IPS-18a (cell line): ENCODE measurements around the gene ABCA7.

Experiments used
- H3K27ac ChIP-seq: one replicate; pipeline ENCODE4 v1.5.1; 2013; ENCODE audit warnings: low read length
- H3K27me3 ChIP-seq: one replicate; pipeline ENCODE4 v1.6.1; 2013; ENCODE audit warnings: mild to moderate bottlenecking, low read length; ENCODE audit not compliant: control insufficient read depth, insufficient read depth
- H3K36me3 ChIP-seq: one replicate; pipeline ENCODE4 v1.6.1; 2013; ENCODE audit warnings: low read depth, low read length; ENCODE audit not compliant: control insufficient read depth
- H3K4me1 ChIP-seq: one replicate; pipeline ENCODE4 v1.6.1; 2013; ENCODE audit warnings: low read depth, low read length; ENCODE audit not compliant: control insufficient read depth
- H3K4me3 ChIP-seq: one replicate; pipeline ENCODE4 v1.5.1; 2013; ENCODE audit warnings: low read length
- H3K9ac ChIP-seq: one replicate; pipeline ENCODE4 v1.6.1; 2013; ENCODE audit warnings: mild to moderate bottlenecking, low read length, moderate library complexity
- H3K9me3 ChIP-seq: one replicate; pipeline ENCODE4 v1.6.1; 2013; ENCODE audit warnings: low read depth, low read length; ENCODE audit not compliant: control insufficient read depth

The ABCA7 gene

DNA sequence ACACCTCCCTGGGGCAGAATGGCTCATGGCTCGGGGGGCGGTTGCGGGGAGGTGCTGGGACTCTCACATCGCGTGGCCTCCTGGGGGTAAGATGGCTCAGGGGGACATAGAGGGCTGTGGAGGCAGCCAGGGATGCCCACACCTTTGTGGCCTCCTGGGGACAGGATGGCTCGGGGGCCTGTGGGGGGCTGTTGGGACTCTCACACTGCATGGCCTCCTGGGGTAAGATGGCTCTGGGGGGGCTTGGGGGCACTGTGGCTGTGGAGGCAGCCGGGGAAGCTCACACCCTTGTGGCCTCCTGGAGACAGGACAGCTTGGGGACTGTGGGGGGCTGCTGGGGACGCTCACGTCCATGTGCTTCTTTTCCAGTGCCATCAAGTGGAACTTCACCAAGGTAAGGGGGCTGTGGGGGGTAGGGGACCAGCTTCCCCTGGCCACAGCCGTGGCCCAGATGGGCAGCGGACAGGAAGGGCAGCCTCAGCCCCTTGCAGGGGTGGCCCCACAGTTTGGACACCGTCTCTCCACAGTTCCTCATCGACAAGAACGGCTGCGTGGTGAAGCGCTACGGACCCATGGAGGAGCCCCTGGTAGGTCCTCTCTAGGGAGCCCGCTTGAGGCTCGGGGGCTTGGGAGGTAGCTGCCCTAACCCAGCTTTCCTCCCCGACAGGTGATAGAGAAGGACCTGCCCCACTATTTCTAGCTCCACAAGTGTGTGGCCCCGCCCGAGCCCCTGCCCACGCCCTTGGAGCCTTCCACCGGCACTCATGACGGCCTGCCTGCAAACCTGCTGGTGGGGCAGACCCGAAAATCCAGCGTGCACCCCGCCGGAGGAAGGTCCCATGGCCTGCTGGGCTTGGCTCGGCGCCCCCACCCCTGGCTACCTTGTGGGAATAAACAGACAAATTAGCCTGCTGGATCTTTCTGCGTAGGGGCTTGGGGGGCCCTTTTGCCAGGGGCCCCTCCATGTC lies 66.2 kb downstream of the ABCA7 start:
- Histone ChIP-seq H3K27ac (no peak overlapping the region), H3K27me3 (no peaks in the 10 kb centered on the region), H3K36me3 (peaks cover 16% of the 10 kb centered on the region), H3K4me3 (no peak overlapping the region), H3K9me3 (no peaks in the 10 kb centered on the region), H3K9ac (no peak overlapping the region), H3K4me1 (peaks cover 6% of the 10 kb centered on the region)

DNA sequence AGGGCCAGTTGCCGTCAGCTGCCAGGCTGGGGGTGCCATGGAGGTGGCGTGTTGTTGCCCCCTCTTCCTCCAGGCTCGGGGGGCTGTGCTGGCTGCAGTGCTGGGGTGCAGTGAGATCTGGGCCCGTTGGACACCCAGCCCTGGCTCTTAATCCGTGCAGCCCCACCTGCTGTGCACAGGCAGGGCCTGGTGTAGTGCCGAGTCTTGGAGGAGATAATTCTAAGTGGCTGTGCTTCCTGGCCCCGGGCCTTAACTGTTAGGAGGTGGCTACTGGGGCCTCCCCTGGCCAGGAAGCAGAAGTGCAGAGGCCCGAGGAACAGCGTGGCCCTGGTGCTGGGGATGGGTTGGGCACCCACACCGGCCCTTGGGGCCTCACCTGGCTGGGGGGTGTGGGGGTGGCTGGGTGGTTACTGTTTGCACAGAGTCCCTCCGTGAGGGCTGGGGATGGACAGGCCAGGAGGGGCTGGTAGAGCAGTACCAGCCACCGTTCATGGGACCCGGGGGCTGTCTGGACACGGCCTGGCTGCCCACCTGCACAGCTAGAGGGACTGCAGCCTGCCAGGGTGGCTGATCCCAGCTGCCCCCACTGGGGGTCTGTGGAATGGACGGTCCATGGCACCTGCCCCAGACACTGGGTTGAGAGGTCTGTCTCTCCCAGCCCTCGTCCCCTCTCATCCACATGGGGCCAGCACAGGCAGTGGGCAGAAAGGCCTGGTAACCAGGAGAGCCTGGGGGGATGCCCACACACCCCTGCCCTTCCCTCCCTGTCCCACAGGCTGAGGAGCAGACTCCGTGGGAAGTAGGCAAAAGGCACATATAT lies 67.1 kb downstream of the ABCA7 start:
- Histone ChIP-seq H3K27me3 (no peaks in the 10 kb centered on the region), H3K4me3 (no peak overlapping the region), H3K9ac (no peak overlapping the region), H3K36me3 (peaks cover 16% of the 10 kb centered on the region), H3K4me1 (peaks cover 3% of the 10 kb centered on the region), H3K9me3 (no peaks in the 10 kb centered on the region), H3K27ac (no peak overlapping the region)

DNA sequence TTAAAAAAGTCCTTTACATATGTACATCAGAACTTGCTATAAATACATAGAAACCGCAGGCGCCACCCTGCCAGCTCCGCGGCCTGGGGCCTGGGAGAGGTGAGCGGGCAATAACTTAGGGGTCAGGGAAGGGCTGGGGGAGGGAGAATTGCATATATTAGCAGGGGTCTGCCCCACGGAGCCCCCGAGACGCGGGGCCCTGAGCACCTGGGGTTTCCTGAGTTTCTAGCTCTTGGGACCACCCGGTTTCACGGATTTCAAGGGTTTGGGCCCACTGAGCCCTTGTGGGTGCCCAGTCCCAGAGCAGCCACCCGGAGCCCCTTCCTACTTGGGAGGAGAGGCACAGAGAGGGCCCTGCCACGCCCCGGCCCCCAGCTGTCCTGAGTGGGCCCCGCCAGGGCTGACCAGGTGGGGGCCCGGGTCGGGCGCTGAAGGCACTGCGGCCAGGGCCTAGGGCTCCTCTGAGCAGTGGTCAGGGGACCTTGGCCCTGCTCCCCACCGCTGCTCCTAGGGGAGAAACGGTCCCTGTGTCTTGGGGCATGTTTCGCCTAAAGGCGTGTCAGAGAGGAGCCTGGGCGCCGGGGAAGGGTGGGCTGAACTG lies 67.9 kb downstream of the ABCA7 start:
- H3K36me3 ChIP-seq = peaks cover 16% of the 10 kb centered on the region
- H3K9ac ChIP-seq = no peak overlapping the region
- no peaks in the 10 kb centered on the region for H3K27me3 ChIP-seq
- no peaks in the 10 kb centered on the region for H3K9me3 ChIP-seq
- no peak overlapping the region for H3K4me3 ChIP-seq
- H3K4me1 ChIP-seq = peaks cover 7% of the 10 kb centered on the region
- no peak overlapping the region for H3K27ac ChIP-seq

DNA sequence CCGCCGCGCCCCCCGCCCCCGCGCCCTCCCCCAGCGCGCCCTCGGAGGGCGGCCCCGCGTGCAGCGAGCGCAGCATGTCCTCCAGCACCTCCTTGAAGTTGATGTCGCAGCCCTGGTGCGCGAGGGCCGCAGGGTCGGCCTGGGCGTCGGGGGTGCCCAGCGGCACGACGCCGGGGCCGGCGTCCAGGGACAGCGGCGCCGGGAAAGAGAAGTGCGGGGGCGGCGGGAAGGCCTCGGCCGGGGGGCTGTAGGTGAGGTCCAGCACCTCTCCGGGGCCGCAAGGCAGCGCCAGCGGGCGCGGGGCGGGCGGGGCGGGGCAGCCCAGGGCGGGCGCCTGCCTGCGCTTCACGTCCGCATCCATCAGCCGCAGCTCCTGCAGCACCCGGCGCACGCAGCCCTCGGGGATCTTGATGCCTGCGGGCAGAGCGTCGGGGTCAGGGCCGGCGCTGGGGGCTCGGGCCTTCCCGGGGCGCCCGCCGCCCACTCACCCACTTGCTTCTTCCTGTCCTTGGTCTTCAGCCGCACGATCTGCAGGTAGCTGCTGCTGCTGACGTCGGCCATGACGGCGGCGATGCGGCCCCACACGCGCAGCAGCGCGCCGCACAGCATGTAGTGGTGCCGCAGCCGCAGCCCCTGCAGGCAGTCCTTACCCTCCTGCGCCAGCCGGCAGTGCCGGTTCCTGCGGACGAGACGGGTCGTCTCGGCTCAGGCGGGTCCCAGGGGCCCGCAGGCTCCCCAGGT lies 68.6 kb downstream of the ABCA7 start:
- H3K27ac ChIP-seq = no peak overlapping the region
- H3K4me1 ChIP-seq = peaks cover 5% of the 10 kb centered on the region
- H3K9me3 ChIP-seq = no peaks in the 10 kb centered on the region
- no peak overlapping the region for H3K9ac ChIP-seq
- H3K4me3 ChIP-seq = no peak overlapping the region
- H3K36me3 ChIP-seq = peaks cover 16% of the 10 kb centered on the region
- H3K27me3 ChIP-seq = no peaks in the 10 kb centered on the region

DNA sequence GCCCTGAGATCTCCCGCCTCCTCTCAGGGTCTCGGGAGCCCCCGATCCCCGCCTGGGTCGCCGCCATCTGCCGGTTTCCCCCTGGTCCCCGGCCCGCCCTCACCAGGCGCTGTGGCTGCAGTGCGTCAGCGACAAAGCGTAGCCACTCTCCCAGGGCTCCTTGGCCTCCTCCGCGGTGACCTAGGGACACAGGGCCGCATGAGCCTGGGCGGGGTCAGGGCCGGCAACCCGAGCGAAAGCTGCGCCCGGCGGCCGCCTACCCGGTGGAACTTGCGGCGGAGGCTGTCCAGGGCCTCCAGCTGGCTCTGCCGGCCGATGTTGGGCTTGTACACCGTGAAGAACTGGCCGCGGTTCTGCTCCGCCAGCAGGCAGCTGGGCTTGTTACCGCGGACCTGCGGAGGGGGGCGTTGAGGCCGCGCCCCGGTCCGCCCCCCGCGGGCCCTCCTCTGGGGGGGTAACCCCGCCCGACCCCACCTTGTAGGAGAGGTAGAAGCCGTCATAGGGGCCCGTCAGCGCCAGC lies 69.2 kb downstream of the ABCA7 start:
- no peaks in the 10 kb centered on the region for H3K27me3 ChIP-seq
- H3K4me3 ChIP-seq = no peak overlapping the region
- H3K27ac ChIP-seq = no peak overlapping the region
- peaks cover 5% of the 10 kb centered on the region for H3K4me1 ChIP-seq
- no peak overlapping the region for H3K9ac ChIP-seq
- no peaks in the 10 kb centered on the region for H3K9me3 ChIP-seq
- peaks cover 16% of the 10 kb centered on the region for H3K36me3 ChIP-seq

DNA sequence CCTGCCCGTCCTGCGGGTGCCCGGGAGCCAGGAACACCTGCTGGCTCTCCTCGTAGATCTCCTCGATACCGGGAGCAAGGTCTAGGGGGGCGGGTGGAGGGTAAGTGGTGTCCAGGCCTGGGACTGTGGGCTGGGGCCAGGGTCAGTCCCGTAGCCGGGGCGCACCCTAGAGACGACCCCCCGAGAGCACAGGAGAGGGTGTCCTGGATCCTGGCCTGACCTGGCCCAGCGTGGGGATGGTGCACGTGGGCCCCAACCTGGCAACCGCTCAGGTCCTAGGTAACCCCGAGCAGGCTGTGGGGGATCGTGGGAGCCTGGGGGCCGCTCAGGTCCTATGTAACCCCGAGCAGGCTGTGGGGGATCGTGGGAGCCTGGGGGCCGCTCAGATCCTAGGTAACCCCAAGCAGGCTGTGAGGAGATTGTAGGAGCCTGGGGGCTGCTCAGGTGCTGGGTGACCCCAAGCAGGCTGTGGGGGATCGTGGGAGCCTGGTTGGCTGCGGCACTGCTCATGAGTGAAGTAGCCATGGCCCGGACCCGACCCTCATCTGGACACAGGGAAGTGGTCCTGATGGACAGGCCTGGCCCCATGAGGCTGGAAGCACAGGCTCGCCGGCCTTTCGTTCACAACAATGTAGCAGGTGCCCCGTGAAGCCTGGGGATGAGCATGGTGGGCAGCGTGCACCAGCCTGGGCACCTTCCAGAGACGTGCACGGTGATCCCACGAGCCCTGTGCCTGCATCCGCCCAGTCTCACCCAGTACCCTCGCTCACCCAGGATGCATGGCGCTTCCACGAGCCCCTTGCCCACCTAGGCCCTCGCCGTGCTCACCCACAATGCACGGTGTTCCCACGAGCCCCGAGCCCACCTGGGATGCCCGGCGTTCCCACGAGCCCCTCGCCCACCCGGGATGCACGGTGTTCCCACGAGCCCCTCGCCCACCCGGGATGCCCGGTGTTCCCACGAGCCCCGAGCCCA lies 70.1 kb downstream of the ABCA7 start:
- Histone ChIP-seq H3K36me3 (peaks cover 16% of the 10 kb centered on the region), H3K27ac (no peak overlapping the region)

DNA sequence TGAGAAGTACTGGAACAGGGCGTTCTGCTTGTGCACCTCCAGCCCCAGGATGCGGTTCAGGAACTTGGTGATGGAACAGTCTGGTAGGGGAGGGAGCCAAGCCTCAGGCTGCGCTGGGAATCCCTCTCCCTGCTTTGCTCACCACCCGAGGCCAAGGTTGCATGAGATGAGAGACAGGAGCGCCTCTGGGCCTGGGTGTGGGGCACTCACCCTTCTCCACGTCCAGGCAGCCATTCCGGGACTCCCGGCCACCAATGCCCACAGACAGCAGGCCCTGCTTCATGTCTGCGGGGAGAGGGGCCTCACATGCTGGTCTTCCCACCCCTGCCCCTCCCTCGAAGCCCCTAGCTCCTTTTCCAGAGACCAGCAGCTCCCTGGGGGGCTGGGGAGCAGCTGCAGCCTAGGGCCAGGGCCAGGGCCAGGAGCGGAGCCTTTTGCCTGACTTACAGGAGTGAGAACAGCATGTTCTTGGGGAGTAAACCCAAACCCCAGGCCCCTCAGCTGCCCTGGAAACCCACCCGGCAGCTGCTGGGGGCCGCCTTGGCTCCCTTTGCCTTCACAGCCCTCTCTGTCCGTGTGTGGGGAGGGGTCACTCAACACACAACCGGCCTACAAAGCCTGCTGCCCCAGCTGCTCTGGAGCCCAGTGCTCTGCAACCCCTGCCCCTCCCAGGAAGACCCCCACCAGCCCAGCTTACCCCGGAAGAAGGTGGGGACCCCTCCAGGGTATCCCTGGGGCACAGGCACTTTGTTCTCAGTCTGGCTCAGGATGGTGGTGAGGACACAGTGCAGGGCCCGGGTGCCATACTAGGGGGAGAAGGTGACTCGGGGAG lies 71.1 kb downstream of the ABCA7 start:
- no peaks in the 10 kb centered on the region for H3K9me3 ChIP-seq
- H3K4me3 ChIP-seq = no peak overlapping the region
- no peak overlapping the region for H3K27ac ChIP-seq
- peaks cover 5% of the 10 kb centered on the region for H3K4me1 ChIP-seq
- H3K27me3 ChIP-seq = no peaks in the 10 kb centered on the region
- H3K36me3 ChIP-seq = peaks cover 14% of the 10 kb centered on the region
- no peak overlapping the region for H3K9ac ChIP-seq

More for the DNA sequence above, 70.1 kb downstream of the ABCA7 start:
- no peaks in the 10 kb centered on the region for H3K9me3 ChIP-seq
- H3K4me1 ChIP-seq = peaks cover 5% of the 10 kb centered on the region
- H3K4me3 ChIP-seq = no peak overlapping the region
- H3K9ac ChIP-seq = no peak overlapping the region
- no peaks in the 10 kb centered on the region for H3K27me3 ChIP-seq

DNA sequence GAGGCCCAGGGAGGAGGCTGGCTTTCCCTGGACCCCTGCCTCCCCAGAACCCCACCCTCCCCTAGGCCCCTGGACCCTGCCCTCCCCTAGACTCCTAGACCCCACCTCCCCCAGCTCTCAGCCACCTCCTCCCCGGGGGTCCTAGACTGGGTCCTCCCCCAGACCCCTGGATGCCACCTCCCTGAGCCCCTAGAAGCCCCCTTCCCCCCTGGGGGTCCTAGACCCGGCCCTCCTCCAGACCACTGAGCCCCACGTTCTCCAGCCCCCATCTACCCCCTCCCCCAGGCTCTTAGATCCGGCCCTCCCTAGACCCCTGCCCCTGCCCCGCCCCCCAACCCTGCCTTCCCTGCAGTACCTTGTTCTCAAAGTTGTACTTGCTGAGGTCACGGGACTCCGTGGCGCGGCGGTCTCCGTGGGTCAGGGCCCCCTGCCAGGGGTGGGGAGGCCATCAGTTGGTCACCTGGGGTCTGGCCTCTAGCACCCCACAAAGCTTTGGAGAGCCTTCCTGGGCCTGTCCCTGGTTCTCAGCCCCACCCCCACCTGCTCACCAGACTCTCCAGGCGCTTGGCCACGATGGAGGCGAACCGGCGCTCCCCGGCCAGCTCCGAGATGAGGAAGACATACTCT lies 71.8 kb downstream of the ABCA7 start:
- Histone ChIP-seq H3K27me3 (no peaks in the 10 kb centered on the region), H3K4me3 (no peak overlapping the region), H3K4me1 (peaks cover 5% of the 10 kb centered on the region), H3K9ac (no peak overlapping the region), H3K9me3 (no peaks in the 10 kb centered on the region), H3K27ac (no peak overlapping the region), H3K36me3 (peaks cover 7% of the 10 kb centered on the region)

DNA sequence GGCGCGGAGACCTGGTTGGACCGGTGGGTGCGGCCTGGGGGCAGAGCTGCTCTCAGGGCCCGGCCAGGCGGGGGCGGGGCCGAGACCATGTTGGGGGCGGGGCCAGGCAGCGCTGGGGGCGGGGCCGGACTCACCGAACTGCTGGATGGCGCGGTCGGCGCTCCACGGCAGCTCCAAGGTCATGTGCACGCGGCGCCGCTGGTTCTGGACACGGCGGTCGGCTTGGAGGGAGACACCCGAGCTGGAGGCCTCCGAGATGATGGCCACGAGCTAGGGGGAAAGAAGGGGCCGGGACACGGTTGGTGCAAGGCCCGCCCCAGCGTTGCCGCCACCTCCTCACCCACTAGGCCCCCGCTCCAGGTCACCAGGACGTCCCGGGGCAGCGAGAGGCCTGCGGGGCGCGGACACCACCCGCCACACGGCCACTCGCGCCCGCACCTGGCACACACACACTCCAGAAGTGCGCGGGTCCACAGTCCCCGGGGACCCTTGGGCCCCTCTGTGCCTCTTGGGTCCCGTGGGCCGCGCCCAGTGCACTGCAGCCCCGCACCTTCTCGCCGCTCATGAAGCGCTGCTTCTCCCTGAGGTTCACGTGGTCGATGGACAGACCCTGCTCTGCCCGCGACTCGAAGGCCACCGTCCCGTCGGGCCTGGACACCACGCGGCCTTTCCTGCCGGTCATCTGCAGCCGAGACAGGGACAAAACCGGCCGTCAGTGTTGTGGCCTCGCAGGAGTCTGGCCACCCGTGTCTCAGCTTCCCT lies 72.5 kb downstream of the ABCA7 start:
- Histone ChIP-seq H3K9ac (no peak overlapping the region), H3K27ac (no peak overlapping the region), H3K4me1 (peaks cover 5% of the 10 kb centered on the region), H3K36me3 (peaks cover 3% of the 10 kb centered on the region), H3K9me3 (no peaks in the 10 kb centered on the region), H3K4me3 (no peak overlapping the region), H3K27me3 (no peaks in the 10 kb centered on the region)
